ENCODE measurements around the gene ITGBL1.

ITGBL1 gene

GRCh38 chr13:101755228-101755887 is 302.9 kb downstream of the ITGBL1 start:
- DNase-seq (ENCODE audit: low read depth), result no peak

GRCh38 chr13:101757446-101758039 is 305.1 kb downstream of the ITGBL1 start:
- no peak for DNase-seq (ENCODE audit: low read depth)

GRCh38 chr13:101763191-101763590 is 310.7 kb downstream of the ITGBL1 start:
- no peak for DNase-seq (ENCODE audit: low read depth)
